WERI-Rb-1 (cell line): Measurements from ENCODE around the gene ZNF787.

Experiments used
- DNase-seq: peaks from one replicate; pipeline ENCODE4 v3.0.0-alpha.2; 2020
- H3K27ac ChIP-seq: fragments of 250-450 bp; sonication (Bioruptor Pico); 2 replicates; pipeline ENCODE4 v1.5.1; 2020; ENCODE audit warnings: mild to moderate bottlenecking, moderate library complexity
- H3K27me3 ChIP-seq: fragments of 250-450 bp; sonication (Bioruptor Pico); 2 replicates; pipeline ENCODE4 v1.5.1; 2021; ENCODE audit warnings: mild to moderate bottlenecking, low read depth, moderate library complexity; ENCODE audit not compliant: insufficient read depth, severe bottlenecking
- H3K36me3 ChIP-seq: fragments of 250-450 bp; sonication (Bioruptor Pico); 2 replicates; pipeline ENCODE4 v1.5.1; 2020; ENCODE audit warnings: mild to moderate bottlenecking, moderate library complexity
- H3K4me3 ChIP-seq: 2 replicates; pipeline ENCODE4 v1.5.1; 2011; ENCODE audit warnings: low read depth, mild to moderate bottlenecking, control low read depth, low read length
- H3K9me3 ChIP-seq: fragments of 250-450 bp; sonication (Bioruptor Pico); 2 replicates; pipeline ENCODE4 v1.5.1; 2021; ENCODE audit warnings: mild to moderate bottlenecking, moderate library complexity; ENCODE audit not compliant: severe bottlenecking
- CTCF ChIP-seq: IDR thresholded peaks from 2 replicates; pipeline ENCODE4 v1.5.1; 2011; ENCODE audit warnings: low read depth, mild to moderate bottlenecking, control low read depth, inconsistent platforms, low read length

ZNF787 gene

GRCh38 chr19:56088497-56089215, 32.4 kb downstream of the ZNF787 start:
- Histone ChIP-seq H3K27ac (no peak overlapping the region), H3K27me3 (no peaks in the 10 kb centered on the region), H3K9me3 (no peaks in the 10 kb centered on the region), H3K36me3 (peaks cover 22% of the 10 kb centered on the region), H3K4me3 (no peak overlapping the region)
- no peak for TF ChIP-seq CTCF
- DNase-seq = no peak

DNA sequence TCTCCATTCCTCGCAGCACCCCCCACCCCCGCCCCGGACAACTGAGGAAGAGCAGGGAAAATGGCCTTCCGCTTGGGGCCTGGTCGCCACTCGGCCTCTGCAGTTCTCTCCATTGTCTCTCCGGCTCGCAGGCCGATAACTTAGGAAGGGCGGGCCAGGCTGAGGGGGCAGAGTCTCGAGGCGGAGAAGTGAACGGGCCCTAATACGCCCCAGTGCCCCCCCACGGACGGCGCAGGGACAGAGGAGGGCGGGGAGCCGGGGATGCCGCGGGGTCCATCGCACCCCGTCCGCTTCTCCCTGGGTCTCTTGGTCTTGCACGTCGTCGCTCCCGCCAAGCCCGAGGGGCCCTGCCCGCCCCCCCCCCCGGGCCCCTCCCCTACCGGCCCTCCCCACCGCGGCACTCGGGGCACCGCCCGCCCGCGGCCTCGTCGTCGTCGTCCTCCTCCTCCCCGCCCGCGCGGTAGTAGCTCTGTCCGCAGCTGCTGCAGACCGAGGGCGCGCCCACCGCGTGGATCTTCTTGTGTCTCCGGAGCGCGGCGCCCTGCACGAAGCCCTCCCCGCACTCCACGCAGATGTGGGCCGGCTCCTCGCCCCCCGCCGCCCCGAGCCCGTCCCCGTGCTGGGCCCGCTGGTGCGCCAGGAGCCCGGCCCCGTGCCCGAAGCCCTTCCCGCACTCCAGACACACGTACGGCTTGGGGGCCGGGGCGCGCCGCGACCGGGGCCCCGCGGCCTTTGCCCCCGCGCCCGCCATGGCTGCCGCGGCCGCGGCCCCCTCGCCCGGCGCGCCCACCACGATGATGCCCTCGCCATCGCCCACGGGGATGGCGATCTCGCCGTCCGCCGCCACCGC, 33.2 kb downstream of the ZNF787 start:
- no peak for TF ChIP-seq CTCF
- H3K27ac ChIP-seq = no peak overlapping the region
- no peaks in the 10 kb centered on the region for H3K9me3 ChIP-seq
- no peak overlapping the region for H3K4me3 ChIP-seq
- no peaks in the 10 kb centered on the region for H3K27me3 ChIP-seq
- DNase-seq = no peak
- H3K36me3 ChIP-seq = peaks cover 19% of the 10 kb centered on the region

DNA sequence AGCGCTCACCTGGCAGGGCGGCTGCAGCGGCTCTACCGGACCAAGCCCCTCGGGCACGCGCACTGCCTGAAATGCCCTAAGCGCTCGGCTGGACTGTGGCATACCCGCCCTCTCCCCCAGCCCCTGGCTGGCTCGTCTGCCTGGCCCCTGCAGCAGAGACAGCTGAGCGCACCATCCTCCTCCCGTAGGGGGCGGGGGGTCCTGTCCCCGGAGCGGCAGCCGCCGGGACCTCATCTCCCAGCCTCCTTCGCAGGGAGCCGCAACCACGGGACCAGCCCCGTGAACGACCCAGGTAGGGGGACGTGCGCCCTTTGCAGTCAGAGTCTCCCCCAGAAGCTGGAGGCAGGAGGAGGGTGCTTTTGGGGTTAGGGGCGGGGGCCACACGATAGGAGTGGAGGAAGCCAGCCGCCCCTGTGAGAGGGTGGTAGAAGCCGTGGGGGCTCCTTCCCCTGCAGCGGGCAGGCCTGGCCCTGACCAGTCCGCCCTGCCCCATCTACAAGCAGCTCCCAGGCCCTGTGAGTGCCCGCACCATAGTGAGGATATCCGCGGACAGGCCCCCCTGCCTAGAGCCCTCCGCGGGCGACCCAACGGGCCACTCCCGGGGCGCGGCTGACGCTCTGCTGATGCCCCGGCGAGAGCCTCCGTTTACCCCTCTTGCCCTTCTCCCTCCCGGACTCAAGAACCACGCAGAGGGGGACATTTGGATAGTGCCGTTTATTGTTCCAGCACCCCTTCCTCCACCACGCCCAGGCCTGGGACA, 34.2 kb downstream of the ZNF787 start:
- H3K9me3 ChIP-seq = no peaks in the 10 kb centered on the region
- no peak overlapping the region for H3K4me3 ChIP-seq
- no peak overlapping the region for H3K27ac ChIP-seq
- H3K36me3 ChIP-seq = peaks cover 19% of the 10 kb centered on the region
- DNase-seq = no peak
- no peak for TF ChIP-seq CTCF
- H3K27me3 ChIP-seq = no peaks in the 10 kb centered on the region

GRCh38 chr19:56085571-56086275, 35.4 kb downstream of the ZNF787 start:
- no peak overlapping the region for H3K4me3 ChIP-seq
- peaks cover 19% of the 10 kb centered on the region for H3K36me3 ChIP-seq
- peak overlapping the region; percentile 29 for H3K27ac ChIP-seq
- no peak for DNase-seq
- no peaks in the 10 kb centered on the region for H3K9me3 ChIP-seq
- no peak for TF ChIP-seq CTCF
- no peaks in the 10 kb centered on the region for H3K27me3 ChIP-seq

DNA sequence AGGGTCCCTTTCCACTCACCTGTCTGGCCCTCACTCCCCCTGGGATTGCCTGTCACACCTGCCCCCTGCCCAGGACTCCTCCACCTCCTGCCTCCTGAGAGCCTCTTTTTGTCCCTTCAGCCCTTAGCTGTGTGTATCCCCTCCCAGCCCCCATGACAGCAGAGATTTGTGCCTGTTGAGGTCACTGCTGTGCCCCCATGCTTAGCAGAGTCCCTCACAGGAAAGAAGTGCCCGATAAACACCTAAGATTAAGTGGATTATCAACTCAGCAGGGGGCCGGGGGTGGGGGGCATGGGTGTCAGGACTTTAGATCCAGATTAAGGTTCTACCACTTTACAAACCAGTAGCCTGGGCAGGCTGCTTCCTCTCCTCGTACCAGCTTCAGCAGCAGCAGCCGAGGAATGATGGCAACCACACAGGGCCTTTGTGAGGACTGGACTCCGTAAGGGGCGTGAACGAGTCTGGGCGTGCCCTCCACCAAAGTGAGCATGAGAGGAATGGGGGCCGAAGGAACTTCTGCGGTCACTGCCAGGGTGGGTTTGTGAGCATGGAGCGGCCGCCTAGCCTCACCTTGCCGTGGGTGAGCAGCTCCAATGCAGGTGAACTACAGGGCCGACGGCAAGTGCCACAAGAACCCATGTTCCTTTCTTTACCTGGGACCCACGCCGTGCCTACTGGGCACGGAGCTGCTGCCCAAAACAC, 36.1 kb downstream of the ZNF787 start:
- H3K27me3 ChIP-seq = no peaks in the 10 kb centered on the region
- H3K36me3 ChIP-seq = peaks cover 14% of the 10 kb centered on the region
- TF ChIP-seq CTCF = no peak
- no peak overlapping the region for H3K4me3 ChIP-seq
- no peaks in the 10 kb centered on the region for H3K9me3 ChIP-seq
- peak; percentile 73 for DNase-seq
- H3K27ac ChIP-seq = peak overlapping the region; percentile 60
